Measurements from ENCODE around the gene CAV1.

DNA sequence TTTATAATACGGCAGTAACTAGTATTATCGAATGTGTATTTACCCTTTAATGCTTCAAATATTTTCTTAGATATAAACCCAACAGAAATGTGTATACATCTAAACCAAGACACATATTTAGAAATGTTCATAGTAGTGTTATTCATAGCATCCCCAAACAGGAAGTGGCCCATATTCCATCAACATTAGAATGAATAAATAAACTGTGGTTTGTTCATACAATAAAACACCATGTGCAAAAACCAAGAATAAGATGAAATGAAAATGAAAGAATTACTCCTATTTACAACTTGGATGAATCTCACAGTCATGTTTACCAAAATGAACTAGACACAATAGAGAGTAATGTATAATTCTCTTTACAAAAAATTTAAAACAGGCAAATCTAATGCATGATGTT, 34.5 kb upstream of the CAV1 start:
- TF ChIP-seq EZH2 (IDR thresholded peaks at IDR 0.05) (no peak), POLR2AphosphoS5 (IDR thresholded peaks at IDR 0.05; ENCODE audit: borderline replicate concordance, low read depth, low read length) (no peak), FOXP2 (optimal IDR thresholded peaks at IDR 0.05; ENCODE audit: control extremely low read depth, extremely low read length, insufficient read depth) (no peak)
